ENCODE measurements around the gene TNPO1.

Gene TNPO1

DNA sequence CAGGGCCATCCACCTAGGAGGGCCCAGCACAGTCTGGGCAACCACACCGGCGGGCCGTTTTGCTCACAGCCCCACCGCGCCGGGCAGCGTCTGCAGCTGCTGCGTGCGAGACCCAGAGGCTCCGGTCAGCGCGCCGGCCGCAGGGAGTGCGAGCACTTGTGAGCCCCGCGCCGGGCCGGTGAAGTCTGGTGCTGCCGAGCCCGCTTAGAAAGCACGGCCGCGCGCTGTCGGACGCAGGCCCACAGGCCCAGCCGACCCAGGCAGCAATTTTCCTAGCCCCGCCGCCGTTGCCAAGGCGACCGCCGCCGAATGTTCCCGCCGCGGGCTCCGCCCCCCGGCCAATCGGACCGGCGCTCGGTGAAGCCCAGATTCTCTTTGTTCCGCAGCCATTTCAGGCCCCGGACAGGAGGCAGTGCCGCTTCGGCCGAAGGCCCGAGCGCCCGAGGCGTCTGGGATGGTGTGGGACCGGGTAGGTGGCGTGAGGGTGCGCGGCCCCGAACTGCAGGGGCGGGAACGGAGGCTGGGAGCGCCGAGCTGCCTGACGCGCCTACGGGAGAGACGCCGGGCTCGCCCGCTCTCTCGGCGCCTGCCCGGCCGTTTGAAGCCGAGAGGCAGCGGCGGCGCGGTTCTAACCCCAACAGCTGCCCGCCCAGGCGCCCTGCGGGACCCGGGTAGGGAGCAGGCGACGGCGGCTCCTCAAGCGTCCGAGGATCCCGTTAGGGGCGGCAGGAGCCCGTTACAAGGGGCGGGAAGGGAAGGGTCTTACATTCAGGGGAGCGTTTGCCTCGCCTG is at the start of gene TNPO1:
Gene TNPO1 (plus strand): TSS at position 378 of the 792 bp plus-strand sequence. CDS start 77 bp downstream, at position 455.
- peak; percentile 97 for DNase-seq (ENCODE audit: low spot score)
- TF ChIP-seq, protein P1, sequence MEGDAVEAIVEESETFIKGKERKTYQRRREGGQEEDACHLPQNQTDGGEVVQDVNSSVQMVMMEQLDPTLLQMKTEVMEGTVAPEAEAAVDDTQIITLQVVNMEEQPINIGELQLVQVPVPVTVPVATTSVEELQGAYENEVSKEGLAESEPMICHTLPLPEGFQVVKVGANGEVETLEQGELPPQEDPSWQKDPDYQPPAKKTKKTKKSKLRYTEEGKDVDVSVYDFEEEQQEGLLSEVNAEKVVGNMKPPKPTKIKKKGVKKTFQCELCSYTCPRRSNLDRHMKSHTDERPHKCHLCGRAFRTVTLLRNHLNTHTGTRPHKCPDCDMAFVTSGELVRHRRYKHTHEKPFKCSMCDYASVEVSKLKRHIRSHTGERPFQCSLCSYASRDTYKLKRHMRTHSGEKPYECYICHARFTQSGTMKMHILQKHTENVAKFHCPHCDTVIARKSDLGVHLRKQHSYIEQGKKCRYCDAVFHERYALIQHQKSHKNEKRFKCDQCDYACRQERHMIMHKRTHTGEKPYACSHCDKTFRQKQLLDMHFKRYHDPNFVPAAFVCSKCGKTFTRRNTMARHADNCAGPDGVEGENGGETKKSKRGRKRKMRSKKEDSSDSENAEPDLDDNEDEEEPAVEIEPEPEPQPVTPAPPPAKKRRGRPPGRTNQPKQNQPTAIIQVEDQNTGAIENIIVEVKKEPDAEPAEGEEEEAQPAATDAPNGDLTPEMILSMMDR (IDR thresholded peaks at IDR 0.05): no peak
- H3K4me3 ChIP-seq: peak within 1 kb of the TSS; percentile 95
- peak within 1 kb of the TSS; percentile 98 to 99 for H3K27ac ChIP-seq

DNA sequence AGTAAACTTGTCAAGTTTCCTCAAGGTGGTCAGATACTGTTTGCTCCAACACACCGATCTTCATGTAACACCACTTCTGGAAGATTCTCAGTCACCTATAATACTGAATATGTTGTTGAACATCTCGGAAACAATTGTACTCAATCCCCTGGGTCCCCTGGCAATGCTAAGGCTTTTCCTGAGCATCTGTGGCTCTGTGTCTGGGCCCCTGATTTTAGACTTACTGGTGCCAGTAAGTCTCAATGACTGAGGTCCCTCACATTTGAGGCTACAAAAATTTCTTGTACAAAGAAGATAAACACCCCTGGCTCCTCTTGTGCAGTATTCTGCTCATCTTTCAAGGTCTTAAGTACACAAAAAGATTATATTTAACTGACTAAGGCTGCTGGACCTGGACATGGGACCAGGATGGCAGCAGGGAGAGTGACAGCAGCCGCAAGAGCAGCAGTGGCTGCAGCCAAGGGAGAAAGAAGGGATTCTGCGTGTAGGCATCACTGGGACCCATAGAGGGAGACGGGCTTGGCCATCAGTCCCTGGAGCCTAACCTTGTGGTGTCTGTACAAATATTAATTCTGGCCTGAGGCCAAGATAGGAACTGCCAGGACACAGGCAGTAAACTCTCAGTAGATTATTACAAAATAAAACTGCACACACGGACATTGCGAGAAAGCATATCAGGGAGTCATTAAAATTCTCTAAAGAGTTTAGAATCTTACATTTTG is 49.0 kb upstream of the TNPO1 start:
- DNase-seq (ENCODE audit: low spot score): no peak
- Histone ChIP-seq H3K27ac (no peak overlapping the region), H3K4me3 (no peak overlapping the region)
- TF ChIP-seq, protein P1 (IDR thresholded peaks at IDR 0.05): no peak

DNA sequence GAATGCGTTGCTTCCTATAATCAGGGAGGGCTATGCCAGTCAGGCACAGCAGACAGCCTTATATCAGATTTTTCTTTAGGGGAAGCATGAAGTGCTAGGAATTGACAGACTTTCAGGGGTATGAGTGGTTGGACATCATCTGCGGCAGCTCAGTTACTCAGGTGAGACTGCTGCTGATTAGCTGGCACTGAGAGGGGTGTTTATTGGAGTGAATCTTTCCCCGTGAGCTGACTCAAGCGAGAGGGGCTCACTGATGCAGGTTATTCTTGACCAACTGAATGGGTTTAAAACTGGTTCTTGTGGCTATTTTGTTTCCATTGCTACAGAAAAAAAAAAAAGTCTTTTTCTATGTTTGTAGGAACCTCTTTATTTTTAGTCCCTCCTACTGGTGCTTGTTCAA is 46.2 kb upstream of the TNPO1 start:
- H3K4me3 ChIP-seq: no peak overlapping the region
- H3K27ac ChIP-seq: no peak overlapping the region

DNA sequence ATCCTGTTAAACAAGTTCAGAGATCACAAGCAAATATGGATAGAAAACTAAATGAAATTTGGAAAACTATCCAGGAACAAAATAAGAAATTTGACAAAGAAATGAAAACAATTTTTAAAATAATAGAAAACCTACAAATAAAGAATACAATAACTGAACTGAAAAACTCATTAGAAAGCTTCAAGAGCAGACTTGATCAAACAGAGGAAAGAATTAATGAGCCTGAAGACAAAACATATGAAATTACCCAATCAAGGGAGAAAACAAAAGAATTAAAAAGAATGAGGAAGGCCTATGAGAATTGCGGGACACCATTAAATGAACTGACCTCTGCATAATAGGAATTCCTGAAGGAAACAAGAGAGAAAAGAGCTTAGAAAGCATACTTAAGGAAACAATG is 39.8 kb upstream of the TNPO1 start:
- TF ChIP-seq, protein P1 (IDR thresholded peaks at IDR 0.05): no peak
- no peak for DNase-seq (ENCODE audit: low spot score)
- H3K27ac ChIP-seq: no peak overlapping the region
- no peak overlapping the region for H3K4me3 ChIP-seq

More for the DNA sequence above, 46.2 kb upstream of the TNPO1 start:
- TF ChIP-seq, protein P1 (IDR thresholded peaks at IDR 0.05): no peak
- no peak for DNase-seq (ENCODE audit: low spot score)

DNA sequence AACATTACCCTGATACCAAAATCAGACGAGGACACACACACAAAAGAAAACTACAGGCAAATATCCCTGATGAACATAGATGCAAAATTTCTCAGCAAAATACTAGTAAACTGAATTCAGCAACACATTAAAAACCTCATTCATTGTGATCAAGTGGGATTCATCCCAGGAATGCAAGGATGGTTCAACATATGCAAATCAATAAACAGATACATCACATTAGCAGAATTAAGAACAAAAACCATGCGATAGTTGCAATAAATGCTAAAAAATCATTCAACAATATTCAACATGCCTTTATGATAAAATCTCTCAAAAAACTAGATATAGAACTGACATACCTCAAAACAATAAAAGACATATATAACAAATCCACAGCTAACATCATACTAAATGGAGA is 36.9 kb upstream of the TNPO1 start:
- TF ChIP-seq, protein P1 (IDR thresholded peaks at IDR 0.05): no peak
- no peak overlapping the region for H3K4me3 ChIP-seq
- no peak overlapping the region for H3K27ac ChIP-seq
- no peak for DNase-seq (ENCODE audit: low spot score)

DNA sequence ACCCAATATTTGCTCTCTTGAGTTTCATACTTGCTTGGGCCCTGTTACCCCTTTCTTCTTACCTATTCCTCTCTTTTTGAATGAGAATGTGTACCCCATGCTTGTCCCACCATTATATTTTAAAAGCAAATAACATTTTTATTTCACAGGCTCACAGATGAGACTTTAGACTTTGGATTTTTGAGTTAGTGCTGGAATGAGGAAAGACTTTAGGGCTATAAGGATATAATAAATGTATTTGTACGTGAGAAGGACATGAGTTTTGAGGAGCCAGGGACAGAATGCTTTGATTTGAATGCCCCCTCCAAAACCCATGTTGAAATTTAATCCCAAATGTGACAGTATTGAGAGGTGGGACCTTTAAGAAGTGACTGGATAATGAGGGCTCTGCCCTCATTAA is 33.1 kb upstream of the TNPO1 start:
- Histone ChIP-seq H3K4me3 (no peak overlapping the region), H3K27ac (no peak overlapping the region)
- no peak for DNase-seq (ENCODE audit: low spot score)
- TF ChIP-seq, protein P1 (IDR thresholded peaks at IDR 0.05): no peak
